HG03354 (cell line): Measurements from ENCODE around the gene PLCB1.

Experiments used
- ATAC-seq: cut with Tn5 transposase; IDR thresholded peaks from one replicate; pipeline ENCODE4 v1.9.1; 2021; ENCODE audit warnings: mild to moderate bottlenecking; ENCODE audit not compliant: unreplicated experiment, poor library complexity, severe bottlenecking

Gene PLCB1

GRCh38 chr20:8203366-8203765 lies 71.3 kb downstream of the PLCB1 start:
- ATAC-seq = no peak

GRCh38 chr20:8205996-8206395 lies 73.9 kb downstream of the PLCB1 start:
- ATAC-seq = no peak

GRCh38 chr20:8208226-8208625 lies 76.2 kb downstream of the PLCB1 start:
- ATAC-seq = no peak

GRCh38 chr20:8209061-8209460 lies 77.0 kb downstream of the PLCB1 start:
- ATAC-seq = peak; percentile 53

GRCh38 chr20:8210749-8211148 lies 78.7 kb downstream of the PLCB1 start:
- no peak for ATAC-seq

GRCh38 chr20:8212286-8212685 lies 80.2 kb downstream of the PLCB1 start:
- ATAC-seq = no peak

GRCh38 chr20:8213270-8213669 lies 81.2 kb downstream of the PLCB1 start:
- ATAC-seq = no peak

GRCh38 chr20:8213831-8214587 lies 81.9 kb downstream of the PLCB1 start:
- peak; percentile 89 for ATAC-seq

GRCh38 chr20:8215361-8215781 lies 83.3 kb downstream of the PLCB1 start:
- ATAC-seq = no peak

GRCh38 chr20:8216375-8217200 lies 84.5 kb downstream of the PLCB1 start:
- no peak for ATAC-seq

GRCh38 chr20:8218861-8219260 lies 86.8 kb downstream of the PLCB1 start:
- no peak for ATAC-seq

- ATAC-seq = no peak
These were observed 87.3 kb downstream of the PLCB1 start for GRCh38 chr20:8219403-8219802.

- no peak for ATAC-seq
These were observed 88.7 kb downstream of the PLCB1 start for GRCh38 chr20:8220716-8221115.

GRCh38 chr20:8221887-8222419 lies 89.9 kb downstream of the PLCB1 start:
- ATAC-seq = no peak

- ATAC-seq = no peak
These were observed 91.2 kb downstream of the PLCB1 start for GRCh38 chr20:8223091-8223870.

- no peak for ATAC-seq
These were observed 93.6 kb downstream of the PLCB1 start for GRCh38 chr20:8225658-8226057.

GRCh38 chr20:8226106-8226505 lies 94.0 kb downstream of the PLCB1 start:
- no peak for ATAC-seq

- ATAC-seq = no peak
These were observed 95.2 kb downstream of the PLCB1 start for GRCh38 chr20:8227293-8227692.

- ATAC-seq = no peak
These were observed 96.2 kb downstream of the PLCB1 start for GRCh38 chr20:8228315-8228714.

- no peak for ATAC-seq
These were observed 97.0 kb downstream of the PLCB1 start for GRCh38 chr20:8229090-8229489.
